Ishikawa (cell line): ENCODE results near the gene ASPSCR1.

Experiments
- CEBPB ChIP-seq: IDR thresholded peaks from 2 replicates; pipeline ENCODE4 v1.6.1; 2012
- CREB1 ChIP-seq: IDR thresholded peaks from 2 replicates; pipeline ENCODE4 v1.6.1; 2012; ENCODE audit warnings: low read depth
- EGR1 ChIP-seq: IDR thresholded peaks from 2 replicates; pipeline ENCODE4 v1.6.1; 2012
- EP300 ChIP-seq: IDR thresholded peaks from 2 replicates; pipeline ENCODE4 v1.6.1; 2012; ENCODE audit warnings: borderline replicate concordance
- FOXM1 ChIP-seq: IDR thresholded peaks from 2 replicates; pipeline ENCODE4 v1.6.1; 2012; ENCODE audit warnings: low read depth, borderline replicate concordance
- MAX ChIP-seq: IDR thresholded peaks from 2 replicates; pipeline ENCODE4 v1.6.1; 2012
- NFIC ChIP-seq: IDR thresholded peaks from 2 replicates; pipeline ENCODE4 v1.6.1; 2012
- RAD21 ChIP-seq: IDR thresholded peaks from 2 replicates; pipeline ENCODE4 v1.6.1; 2012; ENCODE audit warnings: low read depth
- REST ChIP-seq: IDR thresholded peaks from 2 replicates; pipeline ENCODE4 v1.6.1; 2012; ENCODE audit warnings: low read depth, mild to moderate bottlenecking
- TAF1 ChIP-seq: IDR thresholded peaks from 2 replicates; pipeline ENCODE4 v1.6.1; 2012; ENCODE audit warnings: low read depth, mild to moderate bottlenecking
- TCF12 ChIP-seq: IDR thresholded peaks from 2 replicates; pipeline ENCODE4 v1.6.1; 2012; ENCODE audit warnings: low read depth
- TEAD4 ChIP-seq: IDR thresholded peaks from 2 replicates; pipeline ENCODE4 v1.6.1; 2012
- USF1 ChIP-seq: IDR thresholded peaks from 2 replicates; pipeline ENCODE4 v1.6.1; 2012
- YY1 ChIP-seq: IDR thresholded peaks from 2 replicates; pipeline ENCODE4 v1.6.1; 2012; ENCODE audit warnings: low read depth
- ZBTB7A ChIP-seq: IDR thresholded peaks from 2 replicates; pipeline ENCODE4 v1.6.1; 2012; ENCODE audit warnings: low read depth

ASPSCR1 gene

GRCh38 chr17:82021107-82021899 lies 43.9 kb downstream of the ASPSCR1 start:
- TF ChIP-seq CEBPB (no peak), RAD21 (peak; percentile 78)

- TF ChIP-seq EP300 (no peak), FOXM1 (no peak), CREB1 (no peak), RAD21 (no peak), REST (no peak), ZBTB7A (no peak), NFIC (no peak), MAX (no peak), YY1 (no peak), EGR1 (no peak)
Observed at GRCh38 chr17:82021900-82022309, 44.5 kb downstream of the ASPSCR1 start.

- no peak for TF ChIP-seq FOXM1
- TF ChIP-seq TCF12, result no peak
- TF ChIP-seq TAF1, result peak; percentile 90
- 0 out of 2 replicates have a peak, but pooled peaks have one; percentile 10 for TF ChIP-seq EP300
- TF ChIP-seq YY1, result peak; percentile 80
- TF ChIP-seq MAX, result peak; percentile 65
- peak; percentile 77 for TF ChIP-seq ZBTB7A
- no peak for TF ChIP-seq NFIC
Observed at GRCh38 chr17:82022310-82022980, 45.0 kb downstream of the ASPSCR1 start, which contains the start of gene CENPX. CENPX (minus strand) TSS chr17:82022878; CDS start chr17:82022861, 17 bp downstream.

- TF ChIP-seq FOXM1 (peak; percentile 43; the same call in 1 of the 2 replicates), TAF1 (no peak), EP300 (0 out of 2 replicates have a peak, but pooled peaks have one; percentile 4), CREB1 (peak; percentile 11; the same call in 1 of the 2 replicates), REST (no peak), YY1 (no peak)
Observed at GRCh38 chr17:82022981-82023446, 45.6 kb downstream of the ASPSCR1 start, which contains the start of gene LRRC45. LRRC45 (plus strand) TSS chr17:82023305; CDS start chr17:82023644, 339 bp downstream.

- TF ChIP-seq TEAD4 (no peak), TCF12 (0 out of 2 replicates have a peak, but pooled peaks have one; percentile 22), YY1 (no peak)
Observed at GRCh38 chr17:82023447-82024241, 46.2 kb downstream of the ASPSCR1 start.

- TF ChIP-seq MAX, result no peak
- TF ChIP-seq EP300, result no peak
- no peak for TF ChIP-seq TEAD4
- TF ChIP-seq USF1, result no peak
- TF ChIP-seq NFIC, result no peak
- no peak for TF ChIP-seq REST
- TF ChIP-seq YY1, result no peak
- TF ChIP-seq FOXM1, result no peak
- no peak for TF ChIP-seq TCF12
- no peak for TF ChIP-seq CEBPB
- no peak for TF ChIP-seq CREB1
- no peak for TF ChIP-seq ZBTB7A
- no peak for TF ChIP-seq TAF1
Observed at GRCh38 chr17:82024859-82025258, 47.4 kb downstream of the ASPSCR1 start.
